GM19043 (cell line): ENCODE results near the gene PEF1.
"Not testable (repeated sequence)": the region's sequence is repeated elsewhere in the genome, so short reads cannot be mapped to it uniquely, and the experiment has no call there.

Experiments used
- ATAC-seq: cut with Tn5 transposase; IDR thresholded peaks from one replicate; pipeline ENCODE4 v1.9.1; 2021; ENCODE audit warnings: low read depth; ENCODE audit not compliant: unreplicated experiment

Gene PEF1

DNA sequence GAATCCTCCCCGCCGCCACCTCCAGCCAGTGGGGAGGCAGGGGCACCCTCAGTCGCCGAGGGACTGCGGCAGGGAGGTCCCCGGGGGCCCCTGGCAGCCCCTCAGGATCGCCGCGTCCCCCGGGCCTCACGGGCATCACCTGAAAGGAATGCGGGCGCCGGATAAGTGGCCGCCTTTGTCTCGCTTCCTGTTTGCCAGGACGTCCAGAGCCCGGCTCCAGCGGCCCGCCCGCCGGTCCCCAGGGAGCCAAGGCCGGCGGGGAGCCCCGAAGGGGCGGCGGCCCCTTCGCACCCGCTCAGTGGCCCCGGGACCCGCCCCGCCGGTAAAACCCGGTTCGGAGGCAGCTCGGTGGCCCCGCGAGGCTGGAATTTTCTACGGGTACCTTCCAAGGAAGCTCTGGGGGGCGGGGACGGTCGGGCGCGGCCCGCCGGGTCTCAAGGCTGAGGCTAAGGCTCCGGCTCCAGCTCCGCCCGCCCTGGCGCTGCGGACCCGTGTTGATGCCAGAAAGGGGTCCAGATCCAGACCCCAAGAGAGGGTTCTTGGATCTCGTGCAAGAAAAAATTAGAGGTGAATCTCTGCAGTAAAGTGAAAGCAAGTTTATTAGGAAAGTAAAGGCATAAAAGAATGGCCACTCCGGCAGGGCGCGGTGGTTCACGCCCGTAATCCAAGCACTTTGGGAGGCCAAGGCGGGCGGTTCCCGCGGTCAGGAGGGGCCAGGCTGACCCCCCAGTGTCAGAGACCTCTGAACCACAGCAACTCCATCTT lies 55.7 kb downstream of the PEF1 start:
- ATAC-seq: no peak

DNA sequence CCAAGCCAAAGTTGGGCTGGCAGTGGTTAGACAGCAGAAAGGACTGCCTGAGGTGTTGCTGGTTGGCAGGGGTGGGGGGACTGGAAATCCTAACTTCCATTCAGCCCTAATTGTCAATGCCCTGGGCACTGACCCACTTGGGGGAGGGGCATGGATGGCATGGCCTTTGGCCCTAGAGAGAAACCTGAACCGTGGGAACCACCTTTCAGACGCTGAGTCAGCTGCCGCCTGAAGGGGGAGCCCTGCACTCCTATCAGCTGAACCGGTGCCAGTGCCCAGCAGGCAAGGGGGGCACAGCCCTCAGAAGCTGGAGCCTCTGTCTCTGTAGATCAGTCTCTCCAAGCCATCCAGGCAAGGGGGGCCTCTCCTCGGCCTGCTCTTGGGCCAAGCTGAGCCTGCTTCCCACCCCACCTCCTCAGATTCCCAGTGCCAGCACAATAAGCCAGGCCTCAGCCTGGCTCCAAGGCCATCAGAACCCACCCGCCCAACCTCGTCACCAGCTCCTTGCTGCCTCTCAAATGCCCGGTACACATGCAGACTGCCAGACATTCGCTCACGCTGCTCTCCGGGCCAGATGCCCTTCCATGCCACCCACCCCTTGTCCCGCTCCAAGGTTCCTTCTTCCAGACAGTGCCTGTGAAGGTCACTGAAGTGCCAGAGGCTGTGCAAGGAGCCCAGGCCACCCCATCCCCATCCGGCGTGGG lies 56.8 kb downstream of the PEF1 start:
- ATAC-seq: no peak

- not testable (repeated sequence) for ATAC-seq
These were observed 57.4 kb downstream of the PEF1 start for GRCh38 chr1:31587328-31587699.

GRCh38 chr1:31586376-31587327 lies 58.0 kb downstream of the PEF1 start:
- no peak for ATAC-seq

GRCh38 chr1:31585736-31586365 lies 58.8 kb downstream of the PEF1 start:
- no peak for ATAC-seq

GRCh38 chr1:31584869-31585735 lies 59.6 kb downstream of the PEF1 start:
- ATAC-seq: no peak

- ATAC-seq: no peak
These were observed 60.4 kb downstream of the PEF1 start for GRCh38 chr1:31583995-31584868.

DNA sequence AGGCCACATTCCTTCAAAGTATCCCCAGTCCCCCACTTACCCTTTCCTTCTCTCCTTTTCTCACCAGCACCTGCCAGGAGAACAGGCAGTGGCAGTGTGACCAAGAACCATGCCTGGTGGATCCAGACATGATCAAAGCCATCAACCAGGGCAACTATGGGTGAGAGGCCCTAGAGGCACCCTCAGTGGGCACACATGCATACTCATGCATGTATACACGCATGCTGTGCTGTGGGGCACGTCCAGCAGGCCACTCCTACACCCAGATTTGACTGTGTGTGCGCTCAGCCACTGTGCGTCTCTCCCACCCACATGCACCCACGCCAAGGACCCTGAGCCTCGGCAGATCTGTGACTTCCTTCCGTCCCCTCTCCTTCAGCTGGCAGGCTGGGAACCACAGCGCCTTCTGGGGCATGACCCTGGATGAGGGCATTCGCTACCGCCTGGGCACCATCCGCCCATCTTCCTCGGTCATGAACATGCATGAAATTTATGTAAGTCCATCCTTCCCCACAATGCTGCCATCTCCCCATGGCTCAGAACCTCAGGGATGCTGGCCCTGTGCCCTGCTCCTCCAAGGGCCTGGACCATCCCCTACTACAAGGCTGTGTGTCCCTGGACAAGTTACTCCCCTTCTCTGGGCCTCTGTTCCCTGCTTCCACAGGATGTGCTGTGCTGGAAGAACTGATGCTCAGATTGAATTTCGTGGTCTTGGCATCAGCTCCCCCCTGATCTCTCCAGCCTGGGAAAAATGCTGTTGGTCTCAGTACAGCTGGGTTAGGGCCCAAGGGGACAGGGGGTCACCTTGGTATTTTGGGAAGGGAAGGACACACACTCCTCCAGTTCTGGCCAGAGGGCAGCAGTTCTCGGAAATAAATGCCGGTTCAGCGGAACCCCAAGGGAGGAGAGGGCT lies 61.3 kb downstream of the PEF1 start:
- no peak for ATAC-seq

DNA sequence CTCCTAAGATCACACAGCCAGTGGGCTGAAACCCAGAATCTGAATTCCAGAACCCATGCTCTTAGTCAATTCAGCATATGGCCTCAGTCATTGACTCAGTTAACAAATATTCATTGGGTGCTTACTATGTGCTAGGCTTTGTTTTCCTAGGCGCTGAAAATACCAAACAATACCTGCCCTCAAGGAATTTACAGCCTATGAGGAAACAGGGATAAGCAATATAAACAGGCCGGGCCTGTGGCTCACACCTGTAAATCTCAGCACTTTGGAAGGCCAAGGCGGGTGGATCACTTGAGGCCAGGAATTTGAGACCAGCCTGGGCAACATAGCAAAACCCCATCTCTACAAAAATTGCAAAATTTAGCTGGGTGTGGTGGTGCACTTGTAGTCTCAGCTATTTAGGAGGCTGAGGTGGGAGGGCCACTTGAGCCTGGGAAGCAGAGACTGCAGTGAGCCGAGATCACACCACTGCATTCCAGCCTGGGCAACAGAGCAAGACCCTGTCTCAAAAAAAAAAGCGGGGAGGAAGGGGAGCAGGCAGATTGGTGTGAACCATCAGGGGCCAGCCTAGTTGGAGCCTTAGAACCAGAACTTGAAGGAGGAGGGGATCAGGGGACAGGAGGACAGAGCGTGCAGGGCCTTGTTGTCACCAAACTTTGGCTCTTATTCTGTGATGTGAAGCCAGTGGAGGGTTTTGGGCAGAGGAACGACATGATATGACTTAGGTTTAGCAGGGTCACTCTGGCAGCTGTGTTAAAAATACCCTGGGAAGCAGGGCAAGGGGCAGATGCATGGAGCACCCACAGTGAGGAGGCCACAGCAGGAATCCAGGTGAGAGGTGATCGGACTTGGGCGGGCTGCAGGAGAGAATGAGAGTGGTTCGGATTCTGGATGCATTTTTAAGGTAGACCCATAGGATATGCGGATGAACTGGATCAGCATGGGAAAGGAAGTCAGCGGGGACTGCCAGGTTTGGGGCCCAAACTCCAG lies 62.6 kb downstream of the PEF1 start:
- ATAC-seq: no peak

DNA sequence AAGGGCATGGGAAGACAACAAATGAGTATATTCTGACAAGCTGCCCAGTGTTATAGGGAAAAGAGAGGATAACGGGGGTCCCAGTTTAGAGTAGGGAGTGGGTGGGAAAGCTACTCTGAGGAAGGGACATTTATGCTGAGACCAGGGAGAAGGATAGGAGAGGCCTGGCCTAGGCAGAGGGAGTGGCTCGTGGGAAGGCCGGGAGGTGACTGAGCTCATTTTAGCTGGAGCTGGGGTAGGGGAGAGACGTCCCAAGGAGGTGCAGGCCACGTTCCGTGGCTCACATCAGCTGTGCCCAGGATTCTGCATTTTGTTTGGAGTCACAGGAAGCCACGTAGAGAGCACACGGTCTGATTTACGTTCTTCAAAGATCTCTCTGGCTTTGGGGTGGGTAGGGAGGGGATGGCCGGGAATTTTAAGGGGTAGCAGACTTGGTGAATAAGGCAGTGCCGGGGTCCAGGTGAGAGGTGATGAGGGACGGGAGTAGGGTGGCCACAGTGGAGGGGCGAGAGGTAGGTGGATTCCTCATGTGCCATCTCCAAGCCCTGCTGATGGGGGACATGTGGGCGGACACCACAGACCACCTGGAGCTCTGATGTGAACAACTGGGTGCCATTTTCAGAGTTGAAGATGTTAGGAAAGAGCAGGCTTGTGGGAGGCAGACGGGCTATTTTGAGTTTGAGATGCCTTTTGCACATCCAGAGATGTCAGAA lies 63.6 kb downstream of the PEF1 start:
- ATAC-seq: no peak

- ATAC-seq: no peak
These were observed 64.2 kb downstream of the PEF1 start for GRCh38 chr1:31580513-31580870.
